GM12874 (cell line): ENCODE measurements around the gene VPS13D.

Experiments used
- CTCF ChIP-seq: IDR thresholded peaks from 2 replicates; pipeline ENCODE4 v1.5.1; 2011; ENCODE audit warnings: low read depth, mild to moderate bottlenecking, control low read depth, low read length, moderate library complexity; ENCODE audit not compliant: insufficient read depth

VPS13D gene

GRCh38 chr1:12191242-12192032 is 38.4 kb upstream of the VPS13D start:
- TF ChIP-seq CTCF: no peak

DNA sequence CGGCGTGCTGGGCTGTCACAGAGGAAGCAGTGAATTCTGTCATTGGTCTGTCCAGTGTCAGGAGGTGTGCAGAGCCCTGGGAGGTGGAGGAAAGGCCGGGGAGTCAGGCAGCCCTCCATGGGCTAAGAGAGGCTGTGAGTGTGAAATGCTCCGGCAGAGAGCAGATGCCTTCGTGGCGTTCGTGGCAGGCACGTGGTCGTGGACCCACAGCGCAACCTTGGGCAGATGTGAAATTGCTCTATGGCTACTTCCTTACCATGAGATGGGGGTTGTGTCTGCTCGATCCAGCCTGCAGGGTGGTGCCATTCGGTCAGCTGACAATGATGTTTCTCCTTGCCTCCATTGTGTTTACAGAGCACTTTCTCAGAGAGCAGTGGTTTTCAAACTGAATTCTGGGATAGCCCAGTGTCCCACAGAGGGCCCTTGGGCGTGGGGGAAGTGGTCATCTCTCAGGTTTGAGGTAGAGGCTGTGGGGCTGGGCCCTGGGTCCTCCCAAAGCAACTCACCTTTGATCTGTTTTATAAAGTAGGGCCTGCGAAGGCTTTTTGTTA is 35.1 kb upstream of the VPS13D start:
- TF ChIP-seq CTCF: no peak

- TF ChIP-seq CTCF: no peak
Observed at GRCh38 chr1:12195416-12195815, 34.4 kb upstream of the VPS13D start.

DNA sequence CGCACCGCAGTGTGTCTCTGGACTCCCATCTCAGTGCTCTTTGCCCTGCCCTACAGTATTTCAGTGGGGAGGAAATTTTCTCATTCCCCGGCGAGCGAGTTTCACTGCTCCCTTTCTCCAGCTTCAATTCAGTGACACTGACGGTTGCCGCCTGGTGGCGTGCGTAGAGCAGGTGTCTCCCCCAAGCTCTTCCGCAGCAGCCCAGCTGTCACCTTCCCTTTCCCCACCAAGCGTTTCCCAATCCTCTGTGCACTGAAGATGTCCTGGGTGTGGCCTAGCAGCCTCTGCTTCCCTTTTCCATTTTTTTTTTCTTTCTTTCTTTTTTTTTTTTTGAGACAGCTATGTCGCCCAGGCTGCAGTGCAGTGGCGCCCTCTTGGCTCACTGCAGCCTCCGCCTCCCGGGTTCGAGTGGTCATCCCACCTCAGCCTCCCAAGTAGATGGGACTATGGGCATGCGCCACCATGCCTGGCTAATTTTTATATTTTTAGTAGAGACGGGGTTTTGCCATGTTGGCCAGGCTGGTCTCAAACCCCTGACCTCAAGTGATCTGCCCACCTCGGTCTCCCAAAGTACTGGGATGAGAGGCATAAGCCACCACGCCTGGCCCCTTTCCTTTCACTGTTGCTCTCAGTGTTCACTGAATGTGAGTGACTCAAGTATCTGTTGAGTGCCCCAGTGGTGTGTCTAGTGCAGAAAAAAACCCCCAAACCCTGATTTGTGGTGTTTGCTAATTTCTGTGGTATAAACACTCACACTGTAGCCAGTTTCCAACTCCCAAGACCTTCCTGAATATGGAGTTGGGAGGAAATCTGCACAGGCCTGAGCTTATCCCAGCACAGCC is 33.0 kb upstream of the VPS13D start:
- peak; percentile 60 for TF ChIP-seq CTCF

DNA sequence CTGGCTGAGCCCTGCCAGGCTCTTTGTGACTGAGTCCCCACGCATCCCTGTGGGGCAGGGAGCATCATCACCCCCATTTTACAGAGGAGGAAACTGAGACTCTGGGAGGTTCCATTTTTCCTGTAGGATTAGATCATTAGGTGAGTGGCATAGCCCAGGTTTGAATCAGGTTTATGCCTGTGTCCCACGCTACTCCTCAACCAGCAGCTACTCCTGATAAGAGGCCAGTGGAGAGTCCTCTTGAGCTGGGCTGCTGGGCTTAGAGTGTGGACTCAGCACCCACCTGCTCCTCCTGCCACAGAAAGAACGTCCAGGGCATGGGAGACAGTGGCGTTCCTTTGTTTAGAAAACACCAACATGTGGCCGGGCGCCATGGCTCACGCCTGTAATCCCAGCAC is 32.3 kb upstream of the VPS13D start:
- no peak for TF ChIP-seq CTCF

- no peak for TF ChIP-seq CTCF
Observed at GRCh38 chr1:12200208-12200607, 29.6 kb upstream of the VPS13D start.
